CD4-positive, alpha-beta memory T cell (primary cell): ENCODE results near the gene MAST4. TPM values are rescaled to one million over a fixed set of nuclear protein-coding genes. Genes with fewer than 3 reads are reported as not detected.

Source experiments
- CTCF ChIA-PET: fragments of 350-600 bp; sonication (Branson Sonifier 250); formaldehyde crosslinking; loops from one replicate; lab custom pipeline; 2021; ENCODE audit warnings: inconsistent platforms; ENCODE audit not compliant: partially characterized antibody; lab: Charles Lee
- POLR2A ChIA-PET: fragments of 350-600 bp; sonication (Branson Sonifier 250); formaldehyde crosslinking; loops from one replicate; lab custom pipeline; 2021; ENCODE audit not compliant: partially characterized antibody; lab: Charles Lee
- DNase-seq, 5 donors: peaks; one replicate each; pipeline versions ENCODE4 v3.0.0 to v3.0.0-alpha.2; 2020 to 2022; ENCODE audit warnings: mixed read lengths in 1 of 5
- H3K27ac ChIP-seq: one replicate; pipeline ENCODE4 v1.7.0; 2013; ENCODE audit warnings: low read depth, low read length
- H3K27me3 ChIP-seq: 2 replicates; pipeline ENCODE4 v1.7.0; 2013; ENCODE audit warnings: mild to moderate bottlenecking, low read length, moderate library complexity; ENCODE audit not compliant: insufficient read depth
- H3K36me3 ChIP-seq: 2 replicates; pipeline ENCODE4 v1.7.0; 2013; ENCODE audit warnings: mild to moderate bottlenecking, low read length, moderate library complexity; ENCODE audit not compliant: insufficient read depth
- H3K4me1 ChIP-seq: 2 replicates; pipeline ENCODE4 v1.7.0; 2013; ENCODE audit warnings: mild to moderate bottlenecking, low read length, moderate library complexity; ENCODE audit not compliant: insufficient read depth
- H3K4me3 ChIP-seq, 2 donors: one replicate each; pipeline ENCODE4 v1.7.0; 2013; ENCODE audit warnings: low read length in 2 of 2, mild to moderate bottlenecking in 1 of 2
- H3K9me3 ChIP-seq, 2 donors: one replicate each; pipeline ENCODE4 v1.7.0; 2013; ENCODE audit warnings: low read length in 2 of 2, control low read depth in 1 of 2; ENCODE audit not compliant: control insufficient read depth in 1 of 2
- H3K27ac Mint-ChIP-seq, 7 donors: one replicate each; pipeline ENCODE4 v1.8.0; 2020 to 2021; ENCODE audit warnings: mixed read lengths in 7 of 7, mild to moderate bottlenecking in 6 of 7, inconsistent platforms in 3 of 7, moderate library complexity in 3 of 7
- H3K27me3 Mint-ChIP-seq, 2 donors: one replicate each; pipeline ENCODE4 v1.8.0; 2020 to 2021; ENCODE audit warnings: mixed read lengths in 2 of 2
- H3K36me3 Mint-ChIP-seq, 2 donors: one replicate each; pipeline ENCODE4 v1.8.0; 2020 to 2021; ENCODE audit warnings: mixed read lengths in 2 of 2, inconsistent platforms in 1 of 2, mild to moderate bottlenecking in 1 of 2
- H3K4me1 Mint-ChIP-seq, 4 donors: one replicate each; pipeline ENCODE4 v1.8.0; 2020 to 2021; ENCODE audit warnings: mixed read lengths in 4 of 4, mild to moderate bottlenecking in 1 of 4
- H3K4me3 Mint-ChIP-seq, 8 donors: one replicate each; pipeline ENCODE4 v1.8.0; 2020 to 2021; ENCODE audit warnings: mixed read lengths in 8 of 8, mild to moderate bottlenecking in 7 of 8, moderate library complexity in 6 of 8, inconsistent platforms in 3 of 8
- H3K9me3 Mint-ChIP-seq, 8 donors: one replicate each; pipeline ENCODE4 v1.8.0; 2020 to 2021; ENCODE audit warnings: mixed read lengths in 8 of 8, mild to moderate bottlenecking in 5 of 8, inconsistent platforms in 3 of 8, moderate library complexity in 1 of 8
- intact Hi-C: fragments of 100-400 bp; cut with micrococcal nuclease; formaldehyde crosslinking; loops from one replicate; pipeline ENCODE4 v1.15.1; 2023
- polyA plus RNA-seq, 2 donors: library from polyadenylated mRNA; unstranded; fragments of 300-500 nt; fragmentation: Illumina TruSeq; gene quantifications; one replicate each; pipeline ENCODE4 v1.2.3, GENCODE V29; 2021
- total RNA-seq, 2 experiments: library from RNA; stranded (reverse); gene quantifications; one replicate each; pipeline ENCODE4 v1.2.3, GENCODE V29; 2021

Gene MAST4
- total and polyA plus RNA-seq, 4 experiments from 2014 or later: 9.2 to 27.0 (median 21.3) TPM

DNA sequence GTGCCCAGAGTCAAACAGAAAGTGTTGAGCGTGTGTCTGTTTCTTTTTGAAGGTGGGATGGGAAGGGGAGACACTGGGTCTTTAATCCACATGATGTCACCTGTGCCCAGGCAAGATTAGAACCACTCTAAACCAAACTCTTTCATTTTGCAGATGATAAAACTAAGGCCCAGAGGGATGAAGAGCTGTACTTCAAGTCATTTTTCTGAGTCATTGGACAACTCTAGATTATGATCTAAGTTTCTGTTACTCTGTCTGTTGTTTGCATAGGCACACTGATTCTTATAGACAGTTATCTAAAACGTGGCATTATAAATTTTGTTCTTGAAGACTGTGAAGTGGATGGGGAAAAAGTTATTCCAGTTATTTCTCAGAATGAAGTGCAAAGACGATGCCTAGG lies 48.8 kb downstream of the MAST4 start:
- Histone ChIP-seq H3K4me1 (no peaks in the 10 kb centered on the region), H3K36me3 (no peaks in the 10 kb centered on the region), H3K27me3 (no peaks in the 10 kb centered on the region), H3K4me3 (no peak overlapping the region), H3K27ac (no peak overlapping the region), H3K9me3 (no peaks in the 10 kb centered on the region)
- ChIA-PET POLR2A (no interaction called here), CTCF (no interaction called here)
- no peaks in the 10 kb centered on the region for H3K36me3 Mint-ChIP-seq
- peaks cover under 1 to 7% of the 10 kb centered on the region in 2 donors for H3K27me3 Mint-ChIP-seq
- no peak for DNase-seq
- H3K9me3 Mint-ChIP-seq: no peaks in the 10 kb centered on the region
- H3K27ac Mint-ChIP-seq: no peak overlapping the region
- intact Hi-C loops: no loop called here
- H3K4me1 Mint-ChIP-seq: no peaks in the 10 kb centered on the region
- H3K4me3 Mint-ChIP-seq: no peak overlapping the region

GRCh38 chr5:66646570-66646969 lies 50.4 kb downstream of the MAST4 start:
- H3K27me3 Mint-ChIP-seq: peaks cover 0 to 7% of the 10 kb centered on the region in 2 donors
- no peak overlapping the region for H3K4me3 ChIP-seq
- no peak overlapping the region for H3K27ac Mint-ChIP-seq
- ChIA-PET POLR2A (no interaction called here), CTCF (no interaction called here)
- no peaks in the 10 kb centered on the region for H3K4me1 Mint-ChIP-seq
- H3K4me3 Mint-ChIP-seq: no peak overlapping the region
- H3K36me3 Mint-ChIP-seq: no peaks in the 10 kb centered on the region
- DNase-seq: no peak
- H3K4me1 ChIP-seq: no peaks in the 10 kb centered on the region
- no peaks in the 10 kb centered on the region for H3K36me3 ChIP-seq
- no peaks in the 10 kb centered on the region for H3K9me3 Mint-ChIP-seq
- H3K27me3 ChIP-seq: no peaks in the 10 kb centered on the region
- intact Hi-C loops: no loop called here
- no peaks in the 10 kb centered on the region for H3K9me3 ChIP-seq
- H3K27ac ChIP-seq: no peak overlapping the region

GRCh38 chr5:66647146-66647856 lies 51.1 kb downstream of the MAST4 start:
- Mint-ChIP-seq H3K9me3 (peaks cover 0 to 2% (median 0%) of the 10 kb centered on the region in 8 donors), H3K4me1 (no peaks in the 10 kb centered on the region), H3K36me3 (no peaks in the 10 kb centered on the region), H3K27me3 (peaks cover 0 to 6% of the 10 kb centered on the region in 2 donors), H3K27ac (no peak overlapping the region), H3K4me3 (no peak overlapping the region)
- no peak overlapping the region for H3K27ac ChIP-seq
- H3K4me3 ChIP-seq: no peak overlapping the region
- H3K27me3 ChIP-seq: no peaks in the 10 kb centered on the region
- no peaks in the 10 kb centered on the region for H3K36me3 ChIP-seq
- ChIA-PET CTCF (no interaction called here), POLR2A (no interaction called here)
- H3K9me3 ChIP-seq: no peaks in the 10 kb centered on the region
- DNase-seq: no peak
- intact Hi-C loops: no loop called here
- H3K4me1 ChIP-seq: no peaks in the 10 kb centered on the region

DNA sequence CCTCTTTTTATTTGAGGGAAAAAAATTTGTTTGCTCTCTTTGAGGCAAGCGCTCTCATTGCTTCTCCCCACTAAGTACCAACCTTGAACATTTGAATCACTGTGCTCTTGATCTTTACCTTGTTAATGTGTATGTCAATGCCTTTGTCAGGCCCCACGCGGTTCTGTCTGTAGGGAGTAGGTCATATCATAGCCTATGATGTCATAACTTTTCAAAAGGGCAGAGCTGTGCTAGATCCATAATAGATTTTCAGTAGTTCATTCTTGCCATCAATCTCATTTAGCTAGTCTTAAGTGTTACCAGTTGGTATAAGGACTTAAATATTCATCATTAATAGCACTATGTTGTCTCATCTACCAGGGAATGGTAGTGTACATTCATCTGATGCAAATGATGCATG lies 56.6 kb downstream of the MAST4 start:
- no peak overlapping the region for H3K27ac ChIP-seq
- intact Hi-C loops: no loop called here
- H3K4me1 ChIP-seq: no peaks in the 10 kb centered on the region
- no peak for DNase-seq
- POLR2A ChIA-PET: no interaction called here
- no peaks in the 10 kb centered on the region for H3K27me3 ChIP-seq
- CTCF ChIA-PET: no interaction called here
- H3K36me3 ChIP-seq: no peaks in the 10 kb centered on the region
- peaks cover 0 to 1% of the 10 kb centered on the region in 2 donors for H3K27me3 Mint-ChIP-seq
- no peaks in the 10 kb centered on the region for H3K9me3 ChIP-seq
- no peak overlapping the region for H3K27ac Mint-ChIP-seq
- H3K4me3 ChIP-seq: no peak overlapping the region
- H3K4me3 Mint-ChIP-seq: no peak overlapping the region
- H3K36me3 Mint-ChIP-seq: no peaks in the 10 kb centered on the region
- H3K9me3 Mint-ChIP-seq: peaks cover 0 to 4% (median 0%) of the 10 kb centered on the region in 8 donors
- H3K4me1 Mint-ChIP-seq: no peaks in the 10 kb centered on the region

DNA sequence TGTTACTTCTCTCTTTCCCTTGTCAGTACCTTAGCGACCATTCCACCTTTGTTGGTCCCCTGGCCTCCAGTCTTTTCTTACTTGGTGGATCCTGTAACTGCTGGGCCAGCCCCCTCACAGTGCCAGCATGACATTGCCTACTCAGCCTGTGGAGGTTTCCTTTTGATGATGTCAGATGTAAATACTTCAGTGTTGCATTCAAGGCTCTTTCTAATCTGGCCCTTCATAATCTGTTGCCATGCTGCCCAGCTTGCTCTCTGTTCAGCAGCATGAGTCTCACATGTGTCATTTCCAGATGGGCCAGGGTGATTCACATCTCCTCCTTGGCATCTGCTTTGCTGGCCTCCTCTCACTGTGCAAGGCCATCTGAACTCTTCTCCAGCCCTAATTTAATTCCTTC lies 57.1 kb downstream of the MAST4 start:
- Mint-ChIP-seq H3K36me3 (no peaks in the 10 kb centered on the region), H3K9me3 (peaks cover 0 to 4% (median 0%) of the 10 kb centered on the region in 8 donors), H3K27ac (no peak overlapping the region), H3K27me3 (peaks cover 0 to 1% of the 10 kb centered on the region in 2 donors), H3K4me3 (no peak overlapping the region), H3K4me1 (no peaks in the 10 kb centered on the region)
- no peak overlapping the region for H3K4me3 ChIP-seq
- CTCF ChIA-PET: no interaction called here
- no peaks in the 10 kb centered on the region for H3K4me1 ChIP-seq
- DNase-seq: no peak
- no peaks in the 10 kb centered on the region for H3K27me3 ChIP-seq
- H3K9me3 ChIP-seq: no peaks in the 10 kb centered on the region
- H3K27ac ChIP-seq: no peak overlapping the region
- POLR2A ChIA-PET: no interaction called here
- intact Hi-C loops: no loop called here
- H3K36me3 ChIP-seq: no peaks in the 10 kb centered on the region

GRCh38 chr5:66655395-66656324 lies 59.5 kb downstream of the MAST4 start:
- Mint-ChIP-seq H3K36me3 (no peaks in the 10 kb centered on the region), H3K4me1 (no peaks in the 10 kb centered on the region)
- POLR2A ChIA-PET: no interaction called here

DNA sequence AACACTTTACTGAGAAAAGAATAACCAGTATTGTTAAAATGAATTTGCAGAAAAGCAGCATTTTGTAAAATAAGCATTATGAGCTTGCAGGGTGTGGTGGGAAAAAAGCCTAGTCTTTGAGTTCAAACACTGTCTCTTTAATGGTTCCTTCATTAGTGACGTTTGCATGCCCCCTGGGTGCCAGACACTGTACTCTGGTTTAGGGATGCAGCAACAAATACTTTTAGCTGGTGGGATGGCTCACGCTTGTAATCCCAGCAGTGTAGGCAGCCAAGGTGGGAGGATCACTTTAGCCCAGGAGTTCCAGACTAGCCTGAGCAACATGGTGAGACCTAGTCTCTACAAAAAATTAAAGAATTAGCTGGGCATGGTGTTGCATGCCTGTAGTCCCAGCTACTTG lies 62.3 kb downstream of the MAST4 start:
- Histone ChIP-seq H3K4me3 (no peak overlapping the region), H3K4me1 (no peaks in the 10 kb centered on the region), H3K9me3 (no peaks in the 10 kb centered on the region), H3K27me3 (no peaks in the 10 kb centered on the region), H3K27ac (no peak overlapping the region), H3K36me3 (no peaks in the 10 kb centered on the region)
- Mint-ChIP-seq H3K9me3 (no peaks in the 10 kb centered on the region), H3K27me3 (peaks cover 3 to 11% of the 10 kb centered on the region in 2 donors), H3K4me3 (no peak overlapping the region), H3K27ac (no peak overlapping the region), H3K4me1 (no peaks in the 10 kb centered on the region), H3K36me3 (no peaks in the 10 kb centered on the region)
- POLR2A ChIA-PET: no interaction called here
- CTCF ChIA-PET: no interaction called here
- DNase-seq: no peak
- intact Hi-C loops: no loop called here

More at GRCh38 chr5:66655395-66656324, 59.5 kb downstream of the MAST4 start:
- peaks cover 0 to 4% (median 0%) of the 10 kb centered on the region in 8 donors for H3K9me3 Mint-ChIP-seq
- H3K27me3 ChIP-seq: no peaks in the 10 kb centered on the region
- peaks cover 5% of the 10 kb centered on the region in 2 donors for H3K27me3 Mint-ChIP-seq
- H3K27ac Mint-ChIP-seq: no peak overlapping the region
- H3K36me3 ChIP-seq: no peaks in the 10 kb centered on the region
- no peak overlapping the region for H3K4me3 Mint-ChIP-seq
- intact Hi-C loops: no loop called here
- DNase-seq: no peak
- CTCF ChIA-PET: no interaction called here
- no peaks in the 10 kb centered on the region for H3K4me1 ChIP-seq
- no peaks in the 10 kb centered on the region for H3K9me3 ChIP-seq
- H3K27ac ChIP-seq: no peak overlapping the region
- no peak overlapping the region for H3K4me3 ChIP-seq
